Measurements from ENCODE around the gene ZBTB20.

ZBTB20 gene

GRCh38 chr3:115169808-115170207 lies 22.7 kb upstream of the ZBTB20 start:
- no peak for DNase-seq (ENCODE audit: insufficient read length, low spot score)
- peak; percentile 33 for TF ChIP-seq CTCF (IDR thresholded peaks at IDR 0.05; ENCODE audit: insufficient read depth, missing control alignments)
- FAIRE-seq, result no peak

- no peak for TF ChIP-seq CTCF (IDR thresholded peaks at IDR 0.05; ENCODE audit: insufficient read depth, missing control alignments)
- no peak for DNase-seq (ENCODE audit: insufficient read length, low spot score)
- FAIRE-seq, result no peak
Observed at GRCh38 chr3:115165701-115166100, 18.6 kb upstream of the ZBTB20 start.

- TF ChIP-seq CTCF (IDR thresholded peaks at IDR 0.05; ENCODE audit: insufficient read depth, missing control alignments), result no peak
- FAIRE-seq (no peak), DNase-seq (ENCODE audit: insufficient read length, low spot score) (no peak)
Observed at GRCh38 chr3:115165266-115165665, 18.2 kb upstream of the ZBTB20 start.

GRCh38 chr3:115164374-115165221 lies 17.5 kb upstream of the ZBTB20 start:
- DNase-seq (ENCODE audit: insufficient read length, low spot score), result no peak
- TF ChIP-seq CTCF (IDR thresholded peaks at IDR 0.05; ENCODE audit: insufficient read depth, missing control alignments), result no peak
- no peak for FAIRE-seq

- no peak for FAIRE-seq
- no peak for TF ChIP-seq CTCF (IDR thresholded peaks at IDR 0.05; ENCODE audit: insufficient read depth, missing control alignments)
Observed at GRCh38 chr3:115162759-115163158, 15.7 kb upstream of the ZBTB20 start.

GRCh38 chr3:115161866-115162265 lies 14.8 kb upstream of the ZBTB20 start:
- no peak for TF ChIP-seq CTCF (IDR thresholded peaks at IDR 0.05; ENCODE audit: insufficient read depth, missing control alignments)

More at GRCh38 chr3:115162759-115163158, 15.7 kb upstream of the ZBTB20 start:
- no peak for DNase-seq (ENCODE audit: insufficient read length, low spot score)

GRCh38 chr3:115161168-115161834 lies 14.2 kb upstream of the ZBTB20 start:
- no peak for FAIRE-seq
- no peak for DNase-seq (ENCODE audit: insufficient read length, low spot score)
- no peak for TF ChIP-seq CTCF (IDR thresholded peaks at IDR 0.05; ENCODE audit: insufficient read depth, missing control alignments)

More at GRCh38 chr3:115161866-115162265, 14.8 kb upstream of the ZBTB20 start:
- no peak for DNase-seq (ENCODE audit: insufficient read length, low spot score)
- FAIRE-seq, result no peak
